ENCODE results near the gene SLC6A7.

GRCh38 chr5:150166037-150166649 lies 23.7 kb upstream of the SLC6A7 start:
- TF ChIP-seq, protein P1, sequence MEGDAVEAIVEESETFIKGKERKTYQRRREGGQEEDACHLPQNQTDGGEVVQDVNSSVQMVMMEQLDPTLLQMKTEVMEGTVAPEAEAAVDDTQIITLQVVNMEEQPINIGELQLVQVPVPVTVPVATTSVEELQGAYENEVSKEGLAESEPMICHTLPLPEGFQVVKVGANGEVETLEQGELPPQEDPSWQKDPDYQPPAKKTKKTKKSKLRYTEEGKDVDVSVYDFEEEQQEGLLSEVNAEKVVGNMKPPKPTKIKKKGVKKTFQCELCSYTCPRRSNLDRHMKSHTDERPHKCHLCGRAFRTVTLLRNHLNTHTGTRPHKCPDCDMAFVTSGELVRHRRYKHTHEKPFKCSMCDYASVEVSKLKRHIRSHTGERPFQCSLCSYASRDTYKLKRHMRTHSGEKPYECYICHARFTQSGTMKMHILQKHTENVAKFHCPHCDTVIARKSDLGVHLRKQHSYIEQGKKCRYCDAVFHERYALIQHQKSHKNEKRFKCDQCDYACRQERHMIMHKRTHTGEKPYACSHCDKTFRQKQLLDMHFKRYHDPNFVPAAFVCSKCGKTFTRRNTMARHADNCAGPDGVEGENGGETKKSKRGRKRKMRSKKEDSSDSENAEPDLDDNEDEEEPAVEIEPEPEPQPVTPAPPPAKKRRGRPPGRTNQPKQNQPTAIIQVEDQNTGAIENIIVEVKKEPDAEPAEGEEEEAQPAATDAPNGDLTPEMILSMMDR (conservative IDR thresholded peaks at IDR 0.05; ENCODE audit: low read length) = no peak
- TF ChIP-seq EZH2phosphoT487 (IDR thresholded peaks at IDR 0.05; ENCODE audit: borderline replicate concordance) = no peak

Data from Loucy (cell line).